Loucy (cell line): ENCODE data around the gene PPP1R13B.

Experiments used
- H2AFZ ChIP-seq: fragments of 200-600 bp; sonication (generic); 2 replicates; pipeline ENCODE4 v1.6.0; 2016; ENCODE audit warnings: antibody characterized with exemption, mild to moderate bottlenecking, low read length, moderate library complexity
- H3F3A ChIP-seq: fragments of 200-600 bp; 2 replicates; pipeline ENCODE4 v1.6.0; 2016; ENCODE audit warnings: antibody characterized with exemption, low read depth, mild to moderate bottlenecking
- H3K27me3 ChIP-seq: fragments of 200-600 bp; sonication (generic); 2 replicates; pipeline ENCODE4 v1.6.1; 2014; ENCODE audit warnings: low read length, mild to moderate bottlenecking; ENCODE audit not compliant: insufficient read depth, poor library complexity, severe bottlenecking
- H3K36me3 ChIP-seq: fragments of 200-600 bp; sonication (generic); 2 replicates; pipeline ENCODE4 v1.6.1; 2016; ENCODE audit warnings: low read length; ENCODE audit not compliant: insufficient read depth
- H3K4me1 ChIP-seq: fragments of 200-600 bp; sonication (generic); 2 replicates; pipeline ENCODE4 v1.5.1; 2014; ENCODE audit warnings: low read length, mild to moderate bottlenecking; ENCODE audit not compliant: insufficient read depth, poor library complexity, severe bottlenecking
- H3K4me2 ChIP-seq: fragments of 200-600 bp; sonication (generic); 2 replicates; pipeline ENCODE4 v1.6.0; 2014; ENCODE audit warnings: antibody characterized with exemption, low read length, low read depth, mild to moderate bottlenecking; ENCODE audit not compliant: poor library complexity, severe bottlenecking
- H3K4me3 ChIP-seq: fragments of 200-600 bp; sonication (generic); 2 replicates; pipeline ENCODE4 v1.5.1; 2014; ENCODE audit warnings: low read length, mild to moderate bottlenecking, mixed read lengths; ENCODE audit not compliant: poor library complexity, severe bottlenecking
- H3K79me2 ChIP-seq: fragments of 200-600 bp; sonication (generic); 2 replicates; pipeline ENCODE4 v1.6.1; 2014; ENCODE audit warnings: low read length; ENCODE audit not compliant: insufficient read depth
- H3K9ac ChIP-seq: fragments of 200-600 bp; sonication (generic); 2 replicates; pipeline ENCODE4 v1.6.0; 2014; ENCODE audit warnings: mild to moderate bottlenecking, low read depth, low read length, moderate library complexity; ENCODE audit not compliant: poor library complexity, severe bottlenecking
- H3K9me2 ChIP-seq: fragments of 200-600 bp; sonication (generic); replicated peaks from 2 replicates; pipeline ENCODE4 v1.6.1; 2016; ENCODE audit warnings: low read depth, low read length, mixed read lengths
- H3K9me3 ChIP-seq: fragments of 200-600 bp; sonication (generic); 2 replicates; pipeline ENCODE4 v1.6.1; 2014; ENCODE audit warnings: mild to moderate bottlenecking, antibody characterized with exemption, low read length, low read depth; ENCODE audit not compliant: insufficient read depth
- H4K20me1 ChIP-seq: fragments of 200-600 bp; sonication (generic); 2 replicates; pipeline ENCODE4 v1.6.0; 2014; ENCODE audit warnings: antibody characterized with exemption, low read length, mild to moderate bottlenecking; ENCODE audit not compliant: insufficient read depth, poor library complexity, severe bottlenecking
- CTCF ChIP-seq: fragments of 200-600 bp; sonication (generic); conservative IDR thresholded peaks from 2 replicates; pipeline ENCODE4 v1.5.1; 2014; ENCODE audit warnings: mild to moderate bottlenecking, antibody characterized with exemption, low read length
- EZH2phosphoT487 ChIP-seq: fragments of 200-600 bp; IDR thresholded peaks from 2 replicates; pipeline ENCODE4 v1.6.1; 2018; ENCODE audit warnings: antibody characterized with exemption, mild to moderate bottlenecking, moderate library complexity, borderline replicate concordance

The PPP1R13B gene

DNA sequence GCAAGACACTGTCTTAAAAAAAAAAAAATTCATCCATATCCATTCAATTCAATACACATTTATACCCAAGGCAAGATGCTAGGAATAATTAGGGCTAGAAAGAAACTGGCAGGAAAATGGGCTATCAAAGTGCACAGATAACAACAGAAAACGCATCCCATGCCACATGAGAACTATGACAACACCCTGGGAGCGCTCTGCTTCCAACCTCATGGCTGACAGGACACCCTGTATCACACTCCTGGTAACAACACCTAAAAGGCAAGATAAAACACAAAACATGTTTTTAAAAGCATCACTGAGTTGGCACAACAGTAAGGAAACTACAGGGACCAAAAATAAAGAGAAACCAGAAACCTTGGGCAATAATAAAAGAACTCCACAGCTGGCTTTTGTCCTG is 76.9 kb downstream of the PPP1R13B start:
- H3K9ac ChIP-seq = no peak overlapping the region
- TF ChIP-seq CTCF (no peak), EZH2phosphoT487 (no peak)
- H3K9me2 ChIP-seq = no peaks in the 10 kb centered on the region
- H3K27me3 ChIP-seq = no peaks in the 10 kb centered on the region
- no peak overlapping the region for H3K4me2 ChIP-seq
- no peaks in the 10 kb centered on the region for H3K79me2 ChIP-seq
- H3K4me1 ChIP-seq = no peaks in the 10 kb centered on the region
- no peaks in the 10 kb centered on the region for H4K20me1 ChIP-seq
- H3K36me3 ChIP-seq = peaks cover 8% of the 10 kb centered on the region; the same call in 1 of the 2 replicates
- no peak overlapping the region for H2AFZ ChIP-seq
- H3F3A ChIP-seq = no peaks in the 10 kb centered on the region
- no peak overlapping the region for H3K4me3 ChIP-seq
- H3K9me3 ChIP-seq = peaks cover 6% of the 10 kb centered on the region; the same call in 1 of the 2 replicates

DNA sequence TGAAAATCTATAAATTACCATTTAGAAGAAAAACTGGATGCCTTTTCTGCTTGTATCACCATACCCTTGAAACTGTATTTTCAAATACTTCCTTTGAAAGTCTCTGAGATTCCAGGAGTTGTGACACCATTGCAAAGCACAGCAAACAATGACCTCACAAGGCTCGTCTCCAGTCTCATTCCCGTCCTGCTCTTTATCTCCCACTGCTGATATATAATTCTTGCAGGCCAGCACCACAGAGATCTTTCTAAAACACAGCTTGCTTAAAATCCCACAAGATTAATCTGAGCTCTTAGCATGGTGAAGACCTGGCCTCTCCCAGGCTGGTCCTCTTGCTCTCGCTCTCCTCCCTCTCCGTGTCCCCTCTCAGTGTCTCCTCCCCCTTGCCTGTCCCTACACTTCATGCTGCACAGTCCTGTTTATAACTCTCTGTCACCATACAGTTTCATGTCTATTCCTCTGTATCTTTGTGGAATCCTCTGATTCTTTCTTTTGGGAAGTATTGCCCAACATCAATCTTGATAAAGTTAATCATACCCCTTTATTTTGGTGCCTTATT is 80.0 kb downstream of the PPP1R13B start:
- Histone ChIP-seq H3K9me3 (peaks cover 6% of the 10 kb centered on the region; the same call in 1 of the 2 replicates), H3K27me3 (no peaks in the 10 kb centered on the region), H3K4me1 (no peaks in the 10 kb centered on the region), H3K79me2 (no peaks in the 10 kb centered on the region), H3K4me2 (no peak overlapping the region), H3K4me3 (no peak overlapping the region), H2AFZ (no peak overlapping the region), H3F3A (no peaks in the 10 kb centered on the region), H3K9me2 (no peaks in the 10 kb centered on the region), H3K36me3 (peaks cover 13% of the 10 kb centered on the region; the same call in 1 of the 2 replicates), H4K20me1 (no peaks in the 10 kb centered on the region), H3K9ac (no peak overlapping the region)
- TF ChIP-seq EZH2phosphoT487 (no peak), CTCF (no peak)

- Histone ChIP-seq H3K9me2 (no peaks in the 10 kb centered on the region), H3F3A (no peaks in the 10 kb centered on the region), H4K20me1 (no peaks in the 10 kb centered on the region), H3K4me2 (no peak overlapping the region), H3K79me2 (no peaks in the 10 kb centered on the region), H2AFZ (no peak overlapping the region), H3K4me1 (no peaks in the 10 kb centered on the region), H3K9ac (no peak overlapping the region), H3K9me3 (no peaks in the 10 kb centered on the region), H3K27me3 (no peaks in the 10 kb centered on the region), H3K36me3 (peaks cover 7% of the 10 kb centered on the region; the same call in 1 of the 2 replicates), H3K4me3 (no peak overlapping the region)
- no peak for TF ChIP-seq CTCF
- no peak for TF ChIP-seq EZH2phosphoT487
Observed at GRCh38 chr14:103765526-103765925, 81.8 kb downstream of the PPP1R13B start.
